ENCODE results near the gene STAT2.
"Not testable (repeated sequence)": the region's sequence is repeated elsewhere in the genome, so short reads cannot be mapped to it uniquely, and the experiment has no call there.

Gene STAT2

DNA sequence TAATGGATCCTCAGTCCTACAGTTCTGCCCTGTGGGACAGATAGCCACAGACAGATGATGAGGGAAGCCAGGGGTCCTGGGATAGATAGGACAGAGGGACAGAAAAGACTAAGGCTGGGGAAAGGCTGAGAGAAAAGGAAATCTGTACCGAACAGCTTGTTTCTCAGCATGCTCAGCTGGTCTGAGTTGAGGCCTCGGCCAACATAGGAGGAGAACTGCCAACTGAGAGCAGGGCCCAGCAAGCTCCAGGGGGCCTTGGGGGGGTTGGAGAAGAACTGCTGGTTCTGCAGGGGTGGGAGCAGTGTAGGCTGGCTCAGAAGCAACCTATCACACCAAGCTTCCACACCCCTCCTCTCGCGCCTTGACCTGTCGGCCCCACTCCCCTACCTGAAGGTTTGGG lies 11.1 kb downstream of the STAT2 start:
- no peak overlapping the region for H3K14ac ChIP-seq (ENCODE audit: low read length in 2 of 2)
- no peak overlapping the region for H3K4me3 ChIP-seq (ENCODE audit: insufficient read depth in 1 of 2, low read depth in 1 of 2, low read length in 2 of 2)
- no peak overlapping the region for H3K18ac ChIP-seq (ENCODE audit: low read depth in 1 of 2, low read length in 2 of 2)
- no peak overlapping the region for H2AK5ac ChIP-seq (ENCODE audit: low read length, severe bottlenecking)
- no peak overlapping the region for H3K4me2 ChIP-seq (ENCODE audit: low read length, poor library complexity, severe bottlenecking)
- no peak overlapping the region for H3K9ac ChIP-seq (ENCODE audit: low read length)
- peaks cover 73 to 91% of the 10 kb centered on the region in 2 experiments for H3K36me3 ChIP-seq (ENCODE audit: control insufficient read depth in 1 of 2, insufficient read depth in 2 of 2, low read depth in 1 of 2, low read length in 2 of 2)
- H3K79me1 ChIP-seq (replicated peaks; ENCODE audit: low read length, poor library complexity, severe bottlenecking) = peaks cover 18% of the 10 kb centered on the region
- H4K91ac ChIP-seq (ENCODE audit: low read length) = no peak overlapping the region
- H4K8ac ChIP-seq (ENCODE audit: low read length) = no peak overlapping the region
- H2BK120ac ChIP-seq (ENCODE audit: low read depth, low read length) = no peak overlapping the region
- no peak overlapping the region for H2BK12ac ChIP-seq (ENCODE audit: low read length in 2 of 2)
- H3K4ac ChIP-seq (ENCODE audit: low read depth in 1 of 2, low read length in 2 of 2) = no peak overlapping the region
- no peak overlapping the region for H2AFZ ChIP-seq (ENCODE audit: low read depth, low read length)
- H3K23ac ChIP-seq (ENCODE audit: low read length in 2 of 2) = no peak overlapping the region
- H2BK15ac ChIP-seq (ENCODE audit: low read depth, poor library complexity, severe bottlenecking) = no peak overlapping the region
- no peak overlapping the region for H2BK5ac ChIP-seq (ENCODE audit: low read depth, low read length, poor library complexity, severe bottlenecking)
- no peak for DNase-seq
- H3K4me1 ChIP-seq (ENCODE audit: control insufficient read depth, insufficient read depth, low read depth, low read length) = no peaks in the 10 kb centered on the region
- H3K9me3 ChIP-seq (ENCODE audit: control insufficient read depth, low read length) = no peaks in the 10 kb centered on the region
- WGBS = 81% methylated on average over 3 of the region's 5 CpGs
- no peaks in the 10 kb centered on the region for H3K27me3 ChIP-seq (ENCODE audit: control insufficient read depth in 1 of 2, insufficient read depth in 1 of 2, low read length in 2 of 2)
- no peak overlapping the region for H3K27ac ChIP-seq (ENCODE audit: low read length, poor library complexity, severe bottlenecking)

DNA sequence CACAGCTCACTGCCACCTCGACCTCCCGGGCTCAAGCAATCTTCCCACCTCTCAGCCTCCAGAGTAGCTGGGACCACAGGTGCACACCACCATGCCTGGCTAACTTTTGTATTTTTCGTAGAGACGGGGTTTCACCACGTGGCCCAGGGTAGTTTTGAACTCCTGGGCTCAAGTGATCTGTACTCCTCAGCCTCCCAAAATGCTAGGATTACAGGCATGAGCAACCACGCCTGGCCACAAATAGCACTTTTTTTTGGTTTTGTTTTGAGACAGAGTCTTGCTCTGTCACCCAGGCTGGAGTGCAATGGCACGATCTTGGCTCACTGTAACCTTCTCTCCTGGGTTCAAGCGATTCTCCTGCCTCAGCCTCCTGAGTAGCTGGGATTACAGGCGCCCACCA lies 12.7 kb downstream of the STAT2 start:
- H3K18ac ChIP-seq (ENCODE audit: low read depth in 1 of 2, low read length in 2 of 2); H3K9me3 ChIP-seq (ENCODE audit: control insufficient read depth, low read length); H3K4me3 ChIP-seq (ENCODE audit: insufficient read depth in 1 of 2, low read depth in 1 of 2, low read length in 2 of 2); H3K4me1 ChIP-seq (ENCODE audit: control insufficient read depth, insufficient read depth, low read depth, low read length); H2AK5ac ChIP-seq (ENCODE audit: low read length, severe bottlenecking); H4K91ac ChIP-seq (ENCODE audit: low read length); H2BK12ac ChIP-seq (ENCODE audit: low read length in 2 of 2); H3K27me3 ChIP-seq (ENCODE audit: control insufficient read depth in 1 of 2, insufficient read depth in 1 of 2, low read length in 2 of 2); H2BK15ac ChIP-seq (ENCODE audit: low read depth, poor library complexity, severe bottlenecking); H2AFZ ChIP-seq (ENCODE audit: low read depth, low read length); H3K9ac ChIP-seq (ENCODE audit: low read length); H2BK120ac ChIP-seq (ENCODE audit: low read depth, low read length); H3K27ac ChIP-seq (ENCODE audit: low read length, poor library complexity, severe bottlenecking); H3K4ac ChIP-seq (ENCODE audit: low read depth in 1 of 2, low read length in 2 of 2); H4K8ac ChIP-seq (ENCODE audit: low read length); H3K4me2 ChIP-seq (ENCODE audit: low read length, poor library complexity, severe bottlenecking); H3K14ac ChIP-seq (ENCODE audit: low read length in 2 of 2); H3K23ac ChIP-seq (ENCODE audit: low read length in 2 of 2); DNase-seq; H2BK5ac ChIP-seq (ENCODE audit: low read depth, low read length, poor library complexity, severe bottlenecking): not testable (repeated sequence)
- H3K79me1 ChIP-seq (replicated peaks; ENCODE audit: low read length, poor library complexity, severe bottlenecking) = peaks cover 15% of the 10 kb centered on the region
- 100% methylated on average over 9 of the region's 9 CpGs for WGBS
- H3K36me3 ChIP-seq (ENCODE audit: control insufficient read depth in 1 of 2, insufficient read depth in 2 of 2, low read depth in 1 of 2, low read length in 2 of 2) = peaks cover 78 to 92% of the 10 kb centered on the region in 2 experiments

DNA sequence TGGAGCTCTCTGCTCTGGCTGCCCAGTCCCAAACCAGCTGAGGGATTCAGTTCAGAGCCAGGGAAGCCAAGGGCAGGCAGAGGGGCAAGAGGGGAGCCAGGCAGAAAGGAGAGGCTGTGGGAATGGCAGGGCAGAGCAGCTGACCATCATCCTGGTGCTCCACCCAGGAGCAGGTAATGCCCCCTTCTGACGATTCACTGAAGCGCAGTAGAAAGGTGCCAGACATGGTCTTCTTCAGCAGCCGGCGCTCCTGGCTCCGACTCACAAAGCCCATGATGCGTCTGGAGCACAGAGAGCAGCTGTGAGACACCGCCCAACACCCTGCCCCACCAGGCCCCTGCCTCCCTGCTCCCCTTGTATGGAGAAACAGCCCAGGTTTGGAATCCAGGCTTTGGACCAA lies 13.2 kb downstream of the STAT2 start:
- H3K4me1 ChIP-seq (ENCODE audit: control insufficient read depth, insufficient read depth, low read depth, low read length) = no peaks in the 10 kb centered on the region
- no peak overlapping the region for H3K23ac ChIP-seq (ENCODE audit: low read length in 2 of 2)
- H3K18ac ChIP-seq (ENCODE audit: low read depth in 1 of 2, low read length in 2 of 2) = no peak overlapping the region
- no peaks in the 10 kb centered on the region for H3K9me3 ChIP-seq (ENCODE audit: control insufficient read depth, low read length)
- H3K79me1 ChIP-seq (replicated peaks; ENCODE audit: low read length, poor library complexity, severe bottlenecking) = peaks cover 15% of the 10 kb centered on the region
- H2AK5ac ChIP-seq (ENCODE audit: low read length, severe bottlenecking) = no peak overlapping the region
- H3K9ac ChIP-seq (ENCODE audit: low read length) = no peak overlapping the region
- no peak overlapping the region for H2BK15ac ChIP-seq (ENCODE audit: low read depth, poor library complexity, severe bottlenecking)
- H3K36me3 ChIP-seq (ENCODE audit: control insufficient read depth in 1 of 2, insufficient read depth in 2 of 2, low read depth in 1 of 2, low read length in 2 of 2) = peaks cover 76 to 91% of the 10 kb centered on the region in 2 experiments
- no peaks in the 10 kb centered on the region for H3K27me3 ChIP-seq (ENCODE audit: control insufficient read depth in 1 of 2, insufficient read depth in 1 of 2, low read length in 2 of 2)
- H2BK120ac ChIP-seq (ENCODE audit: low read depth, low read length) = no peak overlapping the region
- no peak overlapping the region for H3K4ac ChIP-seq (ENCODE audit: low read depth in 1 of 2, low read length in 2 of 2)
- H4K8ac ChIP-seq (ENCODE audit: low read length) = no peak overlapping the region
- no peak overlapping the region for H2BK5ac ChIP-seq (ENCODE audit: low read depth, low read length, poor library complexity, severe bottlenecking)
- H2BK12ac ChIP-seq (ENCODE audit: low read length in 2 of 2) = no peak overlapping the region
- no peak overlapping the region for H2AFZ ChIP-seq (ENCODE audit: low read depth, low read length)
- H3K14ac ChIP-seq (ENCODE audit: low read length in 2 of 2) = no peak overlapping the region
- no peak overlapping the region for H3K4me2 ChIP-seq (ENCODE audit: low read length, poor library complexity, severe bottlenecking)
- H3K4me3 ChIP-seq (ENCODE audit: insufficient read depth in 1 of 2, low read depth in 1 of 2, low read length in 2 of 2) = no peak overlapping the region
- WGBS = 89% methylated on average over 7 of the region's 7 CpGs
- DNase-seq = no peak
- no peak overlapping the region for H3K27ac ChIP-seq (ENCODE audit: low read length, poor library complexity, severe bottlenecking)
- H4K91ac ChIP-seq (ENCODE audit: low read length) = no peak overlapping the region

DNA sequence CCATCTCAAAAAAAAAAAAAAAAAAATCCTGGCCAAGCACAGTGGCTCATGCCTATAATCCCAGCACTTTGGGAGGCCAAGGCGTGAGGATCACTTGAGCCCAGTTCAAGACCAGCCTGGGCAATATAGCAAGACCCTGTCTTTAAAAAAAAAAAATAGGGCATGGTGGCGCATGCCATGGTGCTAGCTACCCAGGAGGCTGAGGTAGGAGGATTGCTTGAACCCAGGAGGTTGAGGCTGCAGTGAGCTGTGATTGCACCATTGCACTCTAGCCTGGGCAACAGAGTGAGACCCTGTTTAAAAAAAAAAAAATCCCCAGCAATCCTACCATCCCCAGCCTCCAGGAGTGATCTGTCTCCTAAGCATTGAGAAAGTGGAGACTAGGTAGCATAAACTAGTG lies 17.6 kb downstream of the STAT2 start:
- not testable (repeated sequence) for H3K18ac ChIP-seq (ENCODE audit: low read depth in 1 of 2, low read length in 2 of 2); H3K9me3 ChIP-seq (ENCODE audit: control insufficient read depth, low read length); H3K4me2 ChIP-seq (ENCODE audit: low read length, poor library complexity, severe bottlenecking); H3K27me3 ChIP-seq (ENCODE audit: control insufficient read depth in 1 of 2, insufficient read depth in 1 of 2, low read length in 2 of 2); H3K14ac ChIP-seq (ENCODE audit: low read length in 2 of 2); H2BK120ac ChIP-seq (ENCODE audit: low read depth, low read length); H2BK12ac ChIP-seq (ENCODE audit: low read length in 2 of 2); H2AK5ac ChIP-seq (ENCODE audit: low read length, severe bottlenecking); H3K23ac ChIP-seq (ENCODE audit: low read length in 2 of 2); H3K9ac ChIP-seq (ENCODE audit: low read length); H2BK15ac ChIP-seq (ENCODE audit: low read depth, poor library complexity, severe bottlenecking); H3K4me3 ChIP-seq (ENCODE audit: insufficient read depth in 1 of 2, low read depth in 1 of 2, low read length in 2 of 2); H4K91ac ChIP-seq (ENCODE audit: low read length); H3K4me1 ChIP-seq (ENCODE audit: control insufficient read depth, insufficient read depth, low read depth, low read length); H3K4ac ChIP-seq (ENCODE audit: low read depth in 1 of 2, low read length in 2 of 2); H2AFZ ChIP-seq (ENCODE audit: low read depth, low read length); H3K79me1 ChIP-seq (replicated peaks; ENCODE audit: low read length, poor library complexity, severe bottlenecking); H2BK5ac ChIP-seq (ENCODE audit: low read depth, low read length, poor library complexity, severe bottlenecking); H4K8ac ChIP-seq (ENCODE audit: low read length); H3K27ac ChIP-seq (ENCODE audit: low read length, poor library complexity, severe bottlenecking); DNase-seq
- 96% methylated on average over 2 of the region's 2 CpGs for WGBS
- peaks cover 45 to 58% of the 10 kb centered on the region in 2 experiments for H3K36me3 ChIP-seq (ENCODE audit: control insufficient read depth in 1 of 2, insufficient read depth in 2 of 2, low read depth in 1 of 2, low read length in 2 of 2)
